Measurements from ENCODE around the gene CTXND2. TPM values are rescaled to one million over a fixed set of nuclear protein-coding genes. Genes with fewer than 3 reads are reported as not detected.

CTXND2 gene
- not detected in 2 replicates for total RNA-seq

DNA sequence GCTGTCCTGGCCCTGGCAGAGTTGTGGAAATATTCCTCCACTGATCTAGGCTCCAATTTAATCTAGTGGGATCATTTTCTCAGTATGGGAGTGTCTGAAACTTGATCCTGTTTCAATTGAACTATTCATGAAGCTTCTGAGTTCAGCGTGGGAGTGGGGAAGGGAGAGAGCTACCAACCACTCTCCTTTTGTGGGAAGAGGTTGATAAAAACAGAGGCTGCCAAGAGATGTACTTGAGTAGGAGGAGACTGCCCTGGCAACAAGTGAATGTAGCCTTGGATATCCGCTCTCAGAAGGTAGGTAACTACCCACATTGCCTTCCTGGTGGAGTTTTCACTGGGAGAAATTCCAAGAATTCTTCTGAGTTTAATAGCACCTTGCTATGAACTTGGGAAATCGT lies at the start of gene CTXND2:
TSS of gene CTXND2 (plus strand) at position 119 of the 400 bp plus-strand sequence. CDS start 25,179 bp downstream, outside the sequence.

DNA sequence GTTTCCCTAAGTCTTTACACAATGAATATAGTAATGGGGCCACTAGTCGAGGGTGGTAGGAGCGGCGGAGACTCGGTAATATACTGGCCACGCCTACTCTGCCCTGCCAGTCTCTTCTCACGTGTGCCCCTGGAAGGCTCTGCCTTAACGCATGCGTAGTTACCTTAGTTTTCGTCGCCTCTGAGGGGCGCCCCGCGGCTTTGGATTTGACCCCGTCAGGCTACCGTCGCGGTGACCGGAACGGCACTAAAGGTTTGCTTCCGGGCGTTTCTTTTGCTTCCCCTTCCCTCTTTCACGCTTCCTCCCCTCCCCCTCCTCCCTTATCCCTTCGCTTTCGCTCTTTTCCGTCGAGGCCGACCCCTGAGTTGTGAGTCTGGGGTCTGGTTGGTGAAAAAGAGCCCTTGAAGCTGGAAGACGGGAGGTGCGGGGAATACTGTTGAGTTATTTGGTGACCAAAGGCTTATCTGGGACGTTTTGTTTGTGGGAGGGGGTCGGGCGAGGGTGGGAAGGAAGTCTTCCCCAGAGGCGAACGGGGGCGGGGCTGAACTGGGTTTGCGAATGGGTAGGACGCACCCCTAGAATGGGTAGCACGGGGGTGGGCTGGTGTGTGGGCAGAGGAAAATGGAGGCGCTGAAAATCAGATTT lies 39.3 kb downstream of the CTXND2 start, which contains the start of gene SETDB1:
TSS of gene SETDB1 (plus strand) at position 267 of the 645 bp plus-strand sequence. CDS start 1,352 bp downstream, outside the sequence.

Other genes starting within 250 kb of the CTXND2 start
- gene GOLPH3L, start 190.0 kb upstream of the CTXND2 start, total RNA-seq, result 14.0 and 14.7 TPM in 2 replicates
- gene HORMAD1, start 166.2 kb upstream of the CTXND2 start, total RNA-seq, result not detected in 2 replicates
- 10.6 and 12.9 TPM in 2 replicates for gene CTSS, start 121.4 kb upstream of the CTXND2 start, total RNA-seq
- 2.3 and 3.2 TPM in 2 replicates for gene CTSK, start 78.9 kb upstream of the CTXND2 start, total RNA-seq
- gene ARNT, start 10.5 kb upstream of the CTXND2 start, total RNA-seq, result 16.7 and 26.8 TPM in 2 replicates
- gene SETDB1, start 39.2 kb downstream of the CTXND2 start, total RNA-seq, result 34.0 and 35.1 TPM in 2 replicates
- 65.1 and 87.3 TPM in 2 replicates for gene CERS2, start 87.7 kb downstream of the CTXND2 start, total RNA-seq
- gene ANXA9, start 95.2 kb downstream of the CTXND2 start, total RNA-seq, result not detected in 2 replicates
- gene MINDY1, start 119.8 kb downstream of the CTXND2 start, total RNA-seq, result 5.7 and 10.5 TPM in 2 replicates
- gene PRUNE1, start 121.3 kb downstream of the CTXND2 start, total RNA-seq, result 3.1 and 5.5 TPM in 2 replicates
- gene BNIPL, start 149.4 kb downstream of the CTXND2 start, total RNA-seq, result under 0.01 and 0.09 TPM in 2 replicates
- gene C1orf56, start 160.6 kb downstream of the CTXND2 start, total RNA-seq, result 0.81 and 1.3 TPM in 2 replicates
- 56.3 and 58.8 TPM in 2 replicates for gene CDC42SE1, start 172.5 kb downstream of the CTXND2 start, total RNA-seq
- 1.8 and 4.8 TPM in 2 replicates for gene MLLT11, start 173.3 kb downstream of the CTXND2 start, total RNA-seq
- 6.6 and 8.6 TPM in 2 replicates for gene GABPB2, start 183.6 kb downstream of the CTXND2 start, total RNA-seq